ENCODE data around the gene TMEM214. TPM values are rescaled to one million over a fixed set of nuclear protein-coding genes. Genes with fewer than 3 reads are reported as not detected.

Gene TMEM214
- total RNA-seq, 2 donors from 2014 or later = 68.2 to 84.4 TPM

GRCh38 chr2:27084297-27085061 lies 51.7 kb downstream of the TMEM214 start:
- ATAC-seq (ENCODE audit: insufficient number of reproducible peaks, low FRiP score, low read depth) (no peak), DNase-seq (ENCODE audit: low spot score) (no peak)

GRCh38 chr2:27085062-27085672 lies 52.4 kb downstream of the TMEM214 start:
- H3K36me3 ChIP-seq = peaks cover 14% of the 10 kb centered on the region
- DNase-seq (ENCODE audit: low spot score) (no peak), ATAC-seq (ENCODE audit: insufficient number of reproducible peaks, low FRiP score, low read depth) (no peak)
- peak overlapping the region; percentile 80 to 87 for H3K27ac ChIP-seq
- H3K4me3 ChIP-seq = peak overlapping the region; percentile 83
- no peaks in the 10 kb centered on the region for H3K27me3 ChIP-seq (replicated peaks; ENCODE audit: insufficient read depth)
- peaks cover 30 to 66% of the 10 kb centered on the region in 2 donors for H3K4me1 ChIP-seq (ENCODE audit: control insufficient read depth in 1 of 2, low read depth in 2 of 2)
- H3K9me3 ChIP-seq = no peaks in the 10 kb centered on the region
- TF ChIP-seq CTCF (IDR thresholded peaks at IDR 0.05) = no peak

More at GRCh38 chr2:27084297-27085061, 51.7 kb downstream of the TMEM214 start:
- Histone ChIP-seq H3K27ac (peak overlapping the region in 1 of 2 donors; percentile 87), H3K4me3 (no peak overlapping the region), H3K9me3 (no peaks in the 10 kb centered on the region), H3K4me1 (ENCODE audit: control insufficient read depth in 1 of 2, low read depth in 2 of 2) (peaks cover 34 to 67% of the 10 kb centered on the region in 2 donors), H3K27me3 (replicated peaks; ENCODE audit: insufficient read depth) (no peaks in the 10 kb centered on the region), H3K36me3 (peaks cover 14% of the 10 kb centered on the region)
- no peak for TF ChIP-seq CTCF (IDR thresholded peaks at IDR 0.05)

- no peaks in the 10 kb centered on the region for H3K9me3 ChIP-seq
- ATAC-seq (ENCODE audit: insufficient number of reproducible peaks, low FRiP score, low read depth) = peak; percentile 18
- H3K36me3 ChIP-seq = peaks cover 14% of the 10 kb centered on the region
- no peaks in the 10 kb centered on the region for H3K27me3 ChIP-seq (replicated peaks; ENCODE audit: insufficient read depth)
- H3K4me1 ChIP-seq (ENCODE audit: control insufficient read depth in 1 of 2, low read depth in 2 of 2) = peaks cover 25 to 61% of the 10 kb centered on the region in 2 donors
- H3K4me3 ChIP-seq = peak overlapping the region; percentile 83
- peak overlapping the region; percentile 80 to 87 for H3K27ac ChIP-seq
- no peak for DNase-seq (ENCODE audit: low spot score)
- TF ChIP-seq CTCF (IDR thresholded peaks at IDR 0.05) = no peak
Observed at GRCh38 chr2:27085673-27086089, 52.9 kb downstream of the TMEM214 start.

- DNase-seq (ENCODE audit: low spot score) (peak; percentile 72), ATAC-seq (ENCODE audit: insufficient number of reproducible peaks, low FRiP score, low read depth) (peak; percentile 82)
- Histone ChIP-seq H3K27me3 (replicated peaks; ENCODE audit: insufficient read depth) (no peaks in the 10 kb centered on the region), H3K27ac (peak overlapping the region; percentile 80 to 87), H3K4me3 (peak overlapping the region; percentile 83), H3K36me3 (peaks cover 14% of the 10 kb centered on the region), H3K9me3 (no peaks in the 10 kb centered on the region), H3K4me1 (ENCODE audit: control insufficient read depth in 1 of 2, low read depth in 2 of 2) (peaks cover 21 to 57% of the 10 kb centered on the region in 2 donors)
- TF ChIP-seq CTCF (IDR thresholded peaks at IDR 0.05) = peak; percentile 95
Observed at GRCh38 chr2:27086090-27086723, 53.4 kb downstream of the TMEM214 start.

Data from thoracic aorta (tissue), 2 donors.